PC-3 (cell line): ENCODE results near the gene ZNF469. TPM values are rescaled to one million over a fixed set of nuclear protein-coding genes. Genes with fewer than 3 reads are reported as not detected.

ENCODE experiments used
- ATAC-seq: fragments of 200-7000 bp; cut with Tn5 transposase; 2 replicates; pipeline ENCODE4 v1.9.1; 2020; ENCODE audit warnings: mild to moderate bottlenecking, moderate library complexity
- BruUV-seq: library from RNA; stranded (reverse); fragments of 400-500 nt; replicated peaks from 2 replicates; lab custom pipeline; 2021; lab: Mats Ljungman, UMichigan
- CTCF ChIA-PET: fragments of 300-600 bp; sonication (Branson Sonifier 250); formaldehyde crosslinking; loops from one replicate; lab custom pipeline; 2022; ENCODE audit warnings: antibody characterized with exemption; lab: Charles Lee
- POLR2A ChIA-PET: fragments of 300-600 bp; sonication (Branson Sonifier 250); formaldehyde crosslinking; loops from one replicate; lab custom pipeline; 2022; ENCODE audit warnings: antibody characterized with exemption; ENCODE audit not compliant: unreplicated experiment; lab: Charles Lee
- DNase-seq: peaks from one replicate; pipeline ENCODE4 v3.0.0-alpha.2; 2015
- H2AFZ ChIP-seq: fragments of 300-600 bp; sonication (generic); 2 replicates; pipeline ENCODE4 v1.6.0; 2016; ENCODE audit warnings: antibody characterized with exemption, low read length
- H3F3A ChIP-seq: fragments of 300-600 bp; sonication (generic); one replicate; pipeline ENCODE4 v1.6.0; 2017; ENCODE audit warnings: antibody characterized with exemption, low read length, control low read depth, mild to moderate bottlenecking; ENCODE audit not compliant: unreplicated experiment
- H3K27ac ChIP-seq: fragments of 300-600 bp; sonication (generic); 2 replicates; pipeline ENCODE4 v1.5.1; 2016; ENCODE audit warnings: mild to moderate bottlenecking, low read length
- H3K27me3 ChIP-seq: fragments of 300-600 bp; sonication (generic); 2 replicates; pipeline ENCODE4 v1.6.1; 2016; ENCODE audit warnings: low read length, mixed read lengths
- H3K36me3 ChIP-seq: fragments of 300-600 bp; sonication (generic); 2 replicates; pipeline ENCODE4 v1.6.1; 2016; ENCODE audit warnings: low read depth, mixed run types, low read length, mixed read lengths
- H3K4me1 ChIP-seq: fragments of 300-600 bp; sonication (generic); 2 replicates; pipeline ENCODE4 v1.5.1; 2016; ENCODE audit warnings: low read length; ENCODE audit not compliant: insufficient read depth
- H3K4me2 ChIP-seq: fragments of 300-600 bp; sonication (generic); 2 replicates; pipeline ENCODE4 v1.6.0; 2016; ENCODE audit warnings: low read length
- H3K4me3 ChIP-seq: fragments of 300-600 bp; sonication (generic); 2 replicates; pipeline ENCODE4 v1.5.1; 2016; ENCODE audit warnings: mild to moderate bottlenecking, low read length, mixed read lengths
- H3K79me2 ChIP-seq: fragments of 300-600 bp; sonication (generic); 2 replicates; pipeline ENCODE4 v1.6.1; 2017; ENCODE audit warnings: low read length, mixed read lengths
- H3K9ac ChIP-seq: fragments of 300-600 bp; sonication (generic); 2 replicates; pipeline ENCODE4 v1.6.0; 2016; ENCODE audit warnings: mild to moderate bottlenecking, low read length
- H3K9me2 ChIP-seq: fragments of 300-600 bp; sonication (generic); replicated peaks from 2 replicates; pipeline ENCODE4 v1.6.1; 2016; ENCODE audit warnings: mixed run types, low read length, mixed read lengths
- H3K9me3 ChIP-seq: fragments of 300-600 bp; sonication (generic); 2 replicates; pipeline ENCODE4 v1.6.1; 2016; ENCODE audit warnings: low read length, mixed read lengths
- H4K20me1 ChIP-seq: fragments of 300-600 bp; sonication (generic); 2 replicates; pipeline ENCODE4 v1.6.1; 2016; ENCODE audit warnings: low read length, mixed read lengths
- CTCF ChIP-seq: fragments of 300-600 bp; sonication (generic); conservative IDR thresholded peaks from 2 replicates; pipeline ENCODE4 v1.5.1; 2017; ENCODE audit warnings: antibody characterized with exemption, low read depth, mild to moderate bottlenecking, low read length
- EZH2 ChIP-seq: fragments of 300-600 bp; sonication (generic); IDR thresholded peaks from one replicate; pipeline ENCODE4 v1.6.1; 2017; ENCODE audit warnings: antibody characterized with exemption, mild to moderate bottlenecking, low read length; ENCODE audit not compliant: unreplicated experiment
- EZH2phosphoT487 ChIP-seq: fragments of 300-600 bp; sonication (generic); IDR thresholded peaks from 2 replicates; pipeline ENCODE4 v1.6.1; 2018; ENCODE audit warnings: mild to moderate bottlenecking, antibody characterized with exemption, low read length, borderline replicate concordance
- intact Hi-C: fragments of 100-400 bp; cut with micrococcal nuclease; formaldehyde crosslinking; loops from 2 replicates; pipeline ENCODE4 v1.9.0; 2023
- total RNA-seq: library from RNA; depleted of rRNA; stranded (reverse); fragments of >200 nt; gene quantifications from 2 replicates; pipeline ENCODE4 v1.2.3, GENCODE V29; 2014

The ZNF469 gene
- total RNA-seq, 1 experiment from 2014 or later: 3.1 TPM

GRCh38 chr16:88416686-88417085 lies 33.9 kb downstream of the ZNF469 start:
- Histone ChIP-seq H3K27ac (no peak overlapping the region), H3K9me3 (no peaks in the 10 kb centered on the region), H3K4me2 (no peak overlapping the region), H3K4me3 (no peak overlapping the region), H3K27me3 (no peaks in the 10 kb centered on the region), H3K79me2 (no peaks in the 10 kb centered on the region), H4K20me1 (no peaks in the 10 kb centered on the region), H3K9ac (no peak overlapping the region), H3K4me1 (no peaks in the 10 kb centered on the region), H3F3A (no peaks in the 10 kb centered on the region), H3K9me2 (no peaks in the 10 kb centered on the region), H2AFZ (no peak overlapping the region), H3K36me3 (no peaks in the 10 kb centered on the region)
- intact Hi-C loops: no loop called here
- ChIA-PET CTCF (no interaction called here), POLR2A (no interaction called here)
- no TSS peak for BruUV-seq
- no peak for DNase-seq
- no peak for TF ChIP-seq EZH2
- no peak for TF ChIP-seq CTCF
- TF ChIP-seq EZH2phosphoT487: no peak
- no peak for ATAC-seq

DNA sequence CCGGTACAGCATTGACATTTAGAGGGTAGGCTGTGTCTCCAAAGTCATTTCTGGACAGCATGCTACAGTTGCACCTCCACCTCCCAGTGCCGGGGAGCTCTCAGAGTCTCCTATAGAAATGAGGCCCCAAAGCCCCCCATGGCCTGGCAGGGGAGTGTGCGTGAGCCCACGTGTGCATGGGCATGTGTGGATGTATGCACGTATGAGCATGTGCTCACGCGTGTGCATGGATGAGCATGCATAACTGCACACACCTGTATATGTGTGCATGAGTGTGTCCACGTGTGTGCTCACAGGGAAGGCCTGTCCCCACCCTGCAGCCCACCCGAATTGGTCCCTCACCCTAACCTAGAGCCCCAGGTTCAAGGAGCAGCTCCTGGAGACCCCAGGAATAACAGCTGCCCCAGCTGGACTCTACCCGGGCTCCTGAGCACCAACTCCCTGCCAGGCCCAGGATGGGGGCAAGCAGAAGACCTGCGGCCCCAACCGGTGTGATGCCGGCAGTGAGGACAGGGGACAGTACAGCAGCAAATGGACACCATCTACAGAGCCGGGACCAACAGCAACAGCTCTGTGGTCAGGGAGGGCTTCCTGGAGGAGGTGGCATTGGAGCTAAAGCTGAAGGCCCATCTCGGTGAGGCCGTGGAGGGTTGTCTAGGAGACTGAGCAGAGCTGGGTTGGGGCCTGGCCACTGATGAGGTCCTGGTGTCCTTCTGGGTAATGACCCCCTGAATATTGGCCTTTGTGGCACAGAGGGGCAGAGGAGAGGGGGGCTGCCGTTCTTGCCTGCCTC lies 35.1 kb downstream of the ZNF469 start:
- no peak overlapping the region for H3K9ac ChIP-seq
- H3K4me3 ChIP-seq: no peak overlapping the region
- ATAC-seq (no peak), DNase-seq (no peak)
- H3K4me1 ChIP-seq: no peaks in the 10 kb centered on the region
- no TSS peak for BruUV-seq
- H3K36me3 ChIP-seq: no peaks in the 10 kb centered on the region
- no peak for TF ChIP-seq EZH2phosphoT487
- no peak for TF ChIP-seq CTCF
- no peak for TF ChIP-seq EZH2
- intact Hi-C loops: no loop called here
- ChIA-PET POLR2A (no interaction called here), CTCF (no interaction called here)
- no peaks in the 10 kb centered on the region for H3K9me3 ChIP-seq
- no peaks in the 10 kb centered on the region for H3K9me2 ChIP-seq
- no peaks in the 10 kb centered on the region for H3K79me2 ChIP-seq
- H2AFZ ChIP-seq: no peak overlapping the region
- no peaks in the 10 kb centered on the region for H3F3A ChIP-seq
- H3K27ac ChIP-seq: no peak overlapping the region
- H3K27me3 ChIP-seq: no peaks in the 10 kb centered on the region
- no peaks in the 10 kb centered on the region for H4K20me1 ChIP-seq
- H3K4me2 ChIP-seq: no peak overlapping the region

GRCh38 chr16:88418869-88419268 lies 36.1 kb downstream of the ZNF469 start:
- ChIA-PET POLR2A (no interaction called here), CTCF (no interaction called here)
- H3K4me2 ChIP-seq: no peak overlapping the region
- H3K27ac ChIP-seq: no peak overlapping the region
- H3K9me2 ChIP-seq: no peaks in the 10 kb centered on the region
- H3K27me3 ChIP-seq: no peaks in the 10 kb centered on the region
- H4K20me1 ChIP-seq: no peaks in the 10 kb centered on the region
- no peaks in the 10 kb centered on the region for H3K79me2 ChIP-seq
- no TSS peak for BruUV-seq
- intact Hi-C loops: no loop called here
- no peak overlapping the region for H3K4me3 ChIP-seq
- H3F3A ChIP-seq: no peaks in the 10 kb centered on the region
- no peaks in the 10 kb centered on the region for H3K4me1 ChIP-seq
- no peak for DNase-seq
- no peak overlapping the region for H3K9ac ChIP-seq
- H2AFZ ChIP-seq: no peak overlapping the region
- H3K36me3 ChIP-seq: no peaks in the 10 kb centered on the region
- TF ChIP-seq CTCF (no peak), EZH2 (no peak), EZH2phosphoT487 (no peak)
- no peaks in the 10 kb centered on the region for H3K9me3 ChIP-seq
- no peak for ATAC-seq
